ENCODE data around the gene SRP9.

- TF ChIP-seq CTCF (IDR thresholded peaks at IDR 0.05) (no peak), EZH2 (IDR thresholded peaks at IDR 0.05; ENCODE audit: borderline replicate concordance, insufficient read depth, low read depth, low read length, poor library complexity, severe bottlenecking) (no peak)
Observed at GRCh38 chr1:225754940-225755641, 22.5 kb upstream of the SRP9 start.
